Parathyroid adenoma (tissue), 2 donors: ENCODE results near the gene PAQR5.
A peak's percentile ranks its signal among the peaks of the same experiment; 100 is the strongest.
"Not testable (repeated sequence)": the region's sequence is repeated elsewhere in the genome, so short reads cannot be mapped to it uniquely, and the experiment has no call there.

ENCODE experiments used
- H2AFZ ChIP-seq: fragments of 300-600 bp; sonication (generic); one replicate; pipeline ENCODE4 v1.7.0; 2017; ENCODE audit warnings: antibody characterized with exemption, mild to moderate bottlenecking
- H3K27ac ChIP-seq: fragments of 300-600 bp; sonication (generic); one replicate; pipeline ENCODE4 v1.7.0; 2017
- H3K27me3 ChIP-seq: fragments of 300-600 bp; sonication (generic); one replicate; pipeline ENCODE4 v1.7.0; 2017; ENCODE audit warnings: low read length; ENCODE audit not compliant: control insufficient read depth, insufficient read depth
- H3K36me3 ChIP-seq: fragments of 300-600 bp; sonication (generic); one replicate; pipeline ENCODE4 v1.7.0; 2017; ENCODE audit warnings: low read length; ENCODE audit not compliant: control insufficient read depth, insufficient read depth
- H3K4me1 ChIP-seq: fragments of 300-600 bp; sonication (generic); one replicate; pipeline ENCODE4 v1.7.0; 2017; ENCODE audit warnings: control low read depth
- H3K4me2 ChIP-seq: fragments of 300-600 bp; sonication (generic); one replicate; pipeline ENCODE4 v1.7.0; 2017; ENCODE audit warnings: low read length
- H3K4me3 ChIP-seq: fragments of 300-600 bp; sonication (generic); one replicate; pipeline ENCODE4 v1.7.0; 2017; ENCODE audit warnings: low read depth, low read length
- H3K79me2 ChIP-seq: fragments of 300-600 bp; sonication (generic); one replicate; pipeline ENCODE4 v1.7.0; 2017; ENCODE audit warnings: control low read depth
- H3K9ac ChIP-seq: fragments of 300-600 bp; sonication (generic); one replicate; pipeline ENCODE4 v1.7.0; 2017; ENCODE audit warnings: mild to moderate bottlenecking
- H3K9me3 ChIP-seq: fragments of 300-600 bp; sonication (generic); one replicate; pipeline ENCODE4 v1.7.0; 2017; ENCODE audit warnings: low read length; ENCODE audit not compliant: control insufficient read depth
- TF ChIP-seq, protein P1 (sequence below): fragments of 300-600 bp; sonication (generic); IDR thresholded peaks from one replicate; pipeline ENCODE4 v1.7.0; 2017; ENCODE audit warnings: antibody characterized with exemption, mild to moderate bottlenecking
- donor health status: primary hyperparathyroidism.

Gene PAQR5

DNA sequence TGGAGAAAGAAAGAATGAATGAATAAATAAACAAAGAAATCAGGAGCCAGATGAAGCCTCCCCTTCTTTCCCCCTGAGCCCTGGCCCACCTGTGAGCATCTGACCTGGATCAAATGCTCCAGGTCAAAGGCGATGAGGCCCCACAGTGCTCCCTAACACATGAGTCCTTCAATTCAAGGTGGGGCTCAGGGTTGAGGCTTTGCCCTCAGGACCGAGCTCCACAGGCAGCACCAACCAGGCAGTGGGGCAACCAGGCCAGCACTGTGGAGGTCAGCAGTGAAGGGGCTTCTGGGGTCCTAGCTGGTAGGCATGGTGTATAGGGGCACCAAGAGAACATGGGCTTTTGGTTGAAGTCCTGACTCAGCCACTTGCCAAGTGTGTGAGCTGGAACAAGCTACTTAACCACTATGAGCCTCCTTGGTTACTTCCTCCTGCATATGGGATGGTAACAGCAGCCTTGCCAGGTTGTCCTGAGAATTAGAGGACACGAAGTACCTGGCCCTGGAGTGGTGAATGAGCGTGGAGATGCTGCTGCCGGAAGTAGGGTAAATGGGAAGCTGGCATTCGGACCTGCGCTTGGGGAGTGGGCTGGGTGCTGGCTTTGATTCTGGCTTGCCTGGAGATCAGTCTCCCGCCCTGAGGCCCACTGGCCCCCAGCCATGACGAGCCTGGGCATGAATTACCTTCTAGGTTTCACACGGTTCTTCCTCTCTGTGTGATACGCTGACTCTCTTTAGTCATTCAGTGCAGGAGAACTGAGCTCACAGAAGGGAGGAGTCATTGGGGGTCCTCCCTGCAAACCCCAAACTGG lies 10.0 kb upstream of the PAQR5 start:
- peak overlapping the region; percentile 56 for H2AFZ ChIP-seq
- no peaks in the 10 kb centered on the region for H3K79me2 ChIP-seq
- no peak overlapping the region for H3K4me2 ChIP-seq
- no peaks in the 10 kb centered on the region for H3K27me3 ChIP-seq
- no peak overlapping the region for H3K4me3 ChIP-seq
- H3K4me1 ChIP-seq, result peaks cover 21% of the 10 kb centered on the region
- H3K9me3 ChIP-seq, result no peaks in the 10 kb centered on the region
- peak overlapping the region; percentile 63 for H3K27ac ChIP-seq
- no peak overlapping the region for H3K9ac ChIP-seq
- TF ChIP-seq, protein P1, sequence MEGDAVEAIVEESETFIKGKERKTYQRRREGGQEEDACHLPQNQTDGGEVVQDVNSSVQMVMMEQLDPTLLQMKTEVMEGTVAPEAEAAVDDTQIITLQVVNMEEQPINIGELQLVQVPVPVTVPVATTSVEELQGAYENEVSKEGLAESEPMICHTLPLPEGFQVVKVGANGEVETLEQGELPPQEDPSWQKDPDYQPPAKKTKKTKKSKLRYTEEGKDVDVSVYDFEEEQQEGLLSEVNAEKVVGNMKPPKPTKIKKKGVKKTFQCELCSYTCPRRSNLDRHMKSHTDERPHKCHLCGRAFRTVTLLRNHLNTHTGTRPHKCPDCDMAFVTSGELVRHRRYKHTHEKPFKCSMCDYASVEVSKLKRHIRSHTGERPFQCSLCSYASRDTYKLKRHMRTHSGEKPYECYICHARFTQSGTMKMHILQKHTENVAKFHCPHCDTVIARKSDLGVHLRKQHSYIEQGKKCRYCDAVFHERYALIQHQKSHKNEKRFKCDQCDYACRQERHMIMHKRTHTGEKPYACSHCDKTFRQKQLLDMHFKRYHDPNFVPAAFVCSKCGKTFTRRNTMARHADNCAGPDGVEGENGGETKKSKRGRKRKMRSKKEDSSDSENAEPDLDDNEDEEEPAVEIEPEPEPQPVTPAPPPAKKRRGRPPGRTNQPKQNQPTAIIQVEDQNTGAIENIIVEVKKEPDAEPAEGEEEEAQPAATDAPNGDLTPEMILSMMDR, result no peak
- H3K36me3 ChIP-seq, result no peaks in the 10 kb centered on the region

DNA sequence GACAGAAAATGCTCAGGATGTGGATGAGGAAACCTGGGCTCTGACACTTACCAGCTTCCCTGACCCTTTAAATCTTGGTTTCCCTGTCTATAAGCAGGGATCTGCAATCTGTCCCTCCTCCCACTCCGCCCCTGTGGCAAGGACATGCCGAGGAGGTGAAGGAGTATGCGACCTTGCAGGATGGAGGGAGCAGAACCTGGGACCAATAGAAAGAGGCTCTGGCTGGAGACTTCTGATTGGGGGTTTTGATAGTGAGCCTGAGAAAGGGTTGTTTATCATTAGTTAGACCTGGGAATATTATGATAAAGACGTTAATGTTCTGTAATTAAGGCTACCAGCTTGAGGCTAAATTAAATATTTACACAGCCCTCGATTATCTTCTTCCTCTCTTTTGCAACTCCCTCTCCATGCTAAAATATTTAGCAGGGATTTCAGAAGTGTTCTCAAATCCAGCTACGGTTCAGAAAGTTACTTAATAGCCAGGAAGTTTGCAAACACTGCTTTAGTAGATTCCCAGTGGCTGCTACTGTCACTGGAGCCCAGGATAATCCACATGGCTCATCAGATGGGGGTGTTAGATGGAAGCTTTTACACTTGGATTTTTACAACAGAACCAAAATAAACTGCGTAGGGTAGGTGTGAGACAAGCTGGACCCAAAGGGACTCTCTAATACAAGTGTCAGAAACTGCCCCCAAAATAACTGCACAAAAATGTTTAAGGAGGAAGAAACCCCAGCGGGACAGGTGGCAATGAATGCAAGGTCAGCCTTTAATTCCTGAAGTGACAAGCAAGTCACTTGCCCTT lies 9.2 kb upstream of the PAQR5 start:
- TF ChIP-seq, protein P1, result no peak
- peak overlapping the region; percentile 56 for H2AFZ ChIP-seq
- H3K9ac ChIP-seq, result no peak overlapping the region
- H3K36me3 ChIP-seq, result no peaks in the 10 kb centered on the region
- no peak overlapping the region for H3K4me3 ChIP-seq
- no peaks in the 10 kb centered on the region for H3K9me3 ChIP-seq
- H3K79me2 ChIP-seq, result no peaks in the 10 kb centered on the region
- peak overlapping the region; percentile 63 for H3K27ac ChIP-seq
- H3K27me3 ChIP-seq, result no peaks in the 10 kb centered on the region
- H3K4me2 ChIP-seq, result no peak overlapping the region
- H3K4me1 ChIP-seq, result peaks cover 21% of the 10 kb centered on the region

DNA sequence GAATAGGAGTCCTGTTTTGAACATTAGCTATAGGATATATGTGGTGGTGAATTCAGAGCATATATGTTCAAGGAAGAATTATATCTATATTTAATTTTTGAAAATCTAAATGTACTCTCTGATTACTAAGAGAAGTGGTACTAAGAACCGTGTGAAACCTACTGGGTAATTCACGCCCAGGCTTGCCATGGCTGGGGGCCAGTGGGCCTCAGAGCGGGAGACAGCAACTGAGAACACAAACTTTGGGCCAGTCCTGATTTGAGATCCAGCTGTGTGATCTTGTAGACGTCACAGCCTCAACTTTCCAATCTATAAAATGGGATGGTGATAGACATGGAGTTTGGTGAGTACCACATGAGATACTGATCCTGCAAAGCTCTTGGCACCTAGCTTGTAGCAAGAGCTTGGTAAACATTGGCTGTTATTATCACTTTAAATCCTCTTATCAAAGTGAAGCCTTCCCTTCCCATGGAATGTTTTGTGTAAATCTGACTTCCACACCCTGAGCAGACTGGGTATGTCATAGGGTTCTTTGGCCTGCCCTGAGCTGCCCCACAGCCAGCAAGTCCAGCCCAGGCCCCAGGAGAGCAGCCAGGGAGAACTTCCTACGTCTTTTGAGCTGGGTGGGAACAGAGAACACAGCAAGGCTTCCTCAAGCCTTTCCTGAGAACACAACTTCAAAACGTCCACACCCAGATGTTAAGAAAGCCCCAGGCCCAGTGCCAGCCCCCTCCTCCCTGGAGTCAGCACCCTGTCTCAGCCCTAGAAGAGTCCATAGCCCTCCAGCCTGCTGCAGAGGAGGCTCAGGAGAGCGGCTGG lies 8.2 kb upstream of the PAQR5 start:
- no peak overlapping the region for H3K4me3 ChIP-seq
- no peaks in the 10 kb centered on the region for H3K79me2 ChIP-seq
- H3K36me3 ChIP-seq, result no peaks in the 10 kb centered on the region
- peaks cover 21% of the 10 kb centered on the region for H3K4me1 ChIP-seq
- TF ChIP-seq, protein P1, result no peak
- H3K27me3 ChIP-seq, result no peaks in the 10 kb centered on the region
- no peak overlapping the region for H3K27ac ChIP-seq
- no peak overlapping the region for H3K9ac ChIP-seq
- no peak overlapping the region for H3K4me2 ChIP-seq
- H3K9me3 ChIP-seq, result no peaks in the 10 kb centered on the region
- no peak overlapping the region for H2AFZ ChIP-seq

DNA sequence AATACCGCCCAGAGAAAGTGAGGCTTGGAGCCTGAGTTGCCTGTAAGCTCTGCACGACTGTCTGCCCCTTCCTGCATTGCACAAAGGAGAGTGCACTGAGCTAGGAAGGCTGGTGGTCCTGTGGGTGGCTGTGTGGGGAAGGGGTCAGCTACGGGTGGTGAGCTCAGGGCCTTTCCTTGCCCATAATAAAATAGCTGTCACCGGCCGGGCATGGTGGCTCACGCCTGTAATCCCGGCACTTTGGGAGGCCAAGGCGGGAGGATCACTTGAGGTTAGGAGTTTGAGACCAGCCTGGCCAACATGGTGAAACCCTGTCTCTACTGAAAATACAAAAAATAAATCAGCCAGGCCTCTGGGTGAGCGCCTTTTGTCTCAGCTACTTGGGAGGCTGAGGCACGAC lies 7.1 kb upstream of the PAQR5 start:
- H3K4me2 ChIP-seq, H3K36me3 ChIP-seq, H3K27ac ChIP-seq, H2AFZ ChIP-seq, H3K27me3 ChIP-seq, H3K9me3 ChIP-seq, H3K79me2 ChIP-seq, H3K4me3 ChIP-seq, H3K9ac ChIP-seq: not testable (repeated sequence)
- H3K4me1 ChIP-seq, result peaks cover 21% of the 10 kb centered on the region
